Activated CD8-positive, alpha-beta memory T cell treated with anti-CD3 and anti-CD28 coated beads, Interleukin-2, amount 10 ng/mL, durations not matched to agents 7 days and 5 days (primary cell): ENCODE results near the gene LRRC46. TPM values are rescaled to one million over a fixed set of nuclear protein-coding genes. Genes with fewer than 3 reads are reported as not detected.

Source experiments
- ATAC-seq: fragments of 150-1000 bp; cut with Tn5 transposase; one replicate; pipeline ENCODE4 v1.10.0; 2021; ENCODE audit warnings: moderate library complexity
- CTCF ChIA-PET: fragments of 350-600 bp; sonication (Branson Sonifier 250); formaldehyde crosslinking; loops from one replicate; lab custom pipeline; 2021; ENCODE audit warnings: antibody characterized with exemption; lab: Charles Lee
- DNase-seq: peaks from one replicate; pipeline ENCODE4 v3.0.0-alpha.2; 2020
- H3K27ac Mint-ChIP-seq: one replicate; pipeline ENCODE4 v1.8.0; 2021; ENCODE audit warnings: mild to moderate bottlenecking, mixed read lengths
- H3K27me3 Mint-ChIP-seq: one replicate; pipeline ENCODE4 v1.8.0; 2021; ENCODE audit warnings: mixed read lengths
- H3K36me3 Mint-ChIP-seq: one replicate; pipeline ENCODE4 v1.8.0; 2021; ENCODE audit warnings: mild to moderate bottlenecking, mixed read lengths
- H3K4me1 Mint-ChIP-seq: one replicate; pipeline ENCODE4 v1.8.0; 2021; ENCODE audit warnings: mixed read lengths
- H3K4me3 Mint-ChIP-seq: one replicate; pipeline ENCODE4 v1.8.0; 2021; ENCODE audit warnings: mild to moderate bottlenecking, moderate library complexity, mixed read lengths
- H3K9me3 Mint-ChIP-seq: one replicate; pipeline ENCODE4 v1.8.0; 2022; ENCODE audit warnings: low read depth, mixed read lengths
- total RNA-seq, 2 experiments: library from RNA; stranded (reverse); gene quantifications; one replicate each; pipeline ENCODE4 v1.2.3, GENCODE V29; 2021

Gene LRRC46
- under 1 TPM; 0.14 to 0.44 TPM for total RNA-seq

- peak within 1 kb of the TSS; percentile 97 for H3K27ac Mint-ChIP-seq
- peak; percentile 82 for ATAC-seq
- H3K9me3 Mint-ChIP-seq, result no peaks in the 10 kb centered on the region
- peak; percentile 95 for DNase-seq
- H3K27me3 Mint-ChIP-seq, result no peaks in the 10 kb centered on the region
- H3K4me3 Mint-ChIP-seq, result peak within 1 kb of the TSS; percentile 97
- H3K36me3 Mint-ChIP-seq, result peaks cover 27% of the 10 kb centered on the region
- CTCF ChIA-PET, result interaction anchor here (0.6 to 5.8 kb wide), 14 partner anchors 9 to 196 kb away, joined by 3 to 58 read pairs (median 5); partner anchors contain the start of genes CDK5RAP3, OSBPL7, SCRN2 and SP2
- H3K4me1 Mint-ChIP-seq, result peaks cover 58% of the 10 kb centered on the region
Observed at GRCh38 chr17:47831003-47831933, at the start of gene LRRC46, which contains the start of gene MRPL10. LRRC46 (plus strand) TSS chr17:47831670; CDS start chr17:47831990, 320 bp downstream. MRPL10 (minus strand) TSS chr17:47831541; CDS start chr17:47831511, 30 bp downstream.

- no peaks in the 10 kb centered on the region for H3K36me3 Mint-ChIP-seq
- peaks cover 9% of the 10 kb centered on the region for H3K4me1 Mint-ChIP-seq
- no peaks in the 10 kb centered on the region for H3K9me3 Mint-ChIP-seq
- ATAC-seq (no peak), DNase-seq (peak; percentile 66)
- no peak overlapping the region for H3K27ac Mint-ChIP-seq
- CTCF ChIA-PET, result interaction anchor here (1.0 to 2.9 kb wide), 4 partner anchors 19 to 89 kb away, joined by 3 to 12 read pairs (median 6); partner anchors contain the start of gene TBX21
- H3K27me3 Mint-ChIP-seq, result peaks cover 61% of the 10 kb centered on the region
- H3K4me3 Mint-ChIP-seq, result no peak overlapping the region
Observed at GRCh38 chr17:47785538-47786123, 45.8 kb upstream of the LRRC46 start.

- peak; percentile 75 for DNase-seq
- peak; percentile 97 for ATAC-seq
- Mint-ChIP-seq H3K4me1 (peaks cover 10% of the 10 kb centered on the region), H3K36me3 (no peaks in the 10 kb centered on the region), H3K4me3 (peak overlapping the region; percentile 59), H3K27me3 (peaks cover 77% of the 10 kb centered on the region), H3K27ac (no peak overlapping the region), H3K9me3 (no peaks in the 10 kb centered on the region)
- CTCF ChIA-PET, result interaction anchor here (0.6 to 5.9 kb wide), 30 partner anchors 8 to 171 kb away, joined by 3 to 30 read pairs (median 4); partner anchors contain the start of genes TBKBP1 and TBX21
Observed at GRCh38 chr17:47789611-47790561, 41.6 kb upstream of the LRRC46 start.

- DNase-seq, result no peak
- no peak for ATAC-seq
- H3K9me3 Mint-ChIP-seq, result no peaks in the 10 kb centered on the region
- peaks cover 77% of the 10 kb centered on the region for H3K27me3 Mint-ChIP-seq
- H3K4me3 Mint-ChIP-seq, result no peak overlapping the region
- peaks cover 10% of the 10 kb centered on the region for H3K4me1 Mint-ChIP-seq
- CTCF ChIA-PET, result interaction anchor here (1.1 to 5.9 kb wide), 5 partner anchors 9 to 127 kb away, joined by 3 to 30 read pairs (median 6); no protein-coding TSS in a partner anchor
- no peaks in the 10 kb centered on the region for H3K36me3 Mint-ChIP-seq
- H3K27ac Mint-ChIP-seq, result no peak overlapping the region
Observed at GRCh38 chr17:47791025-47791424, 40.4 kb upstream of the LRRC46 start.

- ATAC-seq (no peak), DNase-seq (no peak)
- H3K9me3 Mint-ChIP-seq, result no peaks in the 10 kb centered on the region
- H3K4me1 Mint-ChIP-seq, result peaks cover 10% of the 10 kb centered on the region
- no peak overlapping the region for H3K4me3 Mint-ChIP-seq
- no peaks in the 10 kb centered on the region for H3K36me3 Mint-ChIP-seq
- H3K27me3 Mint-ChIP-seq, result peaks cover 78% of the 10 kb centered on the region
- no peak overlapping the region for H3K27ac Mint-ChIP-seq
- CTCF ChIA-PET, result interaction anchor here (1.3 to 5.9 kb wide), 4 partner anchors 10 to 128 kb away, joined by 4 to 30 read pairs (median 7); no protein-coding TSS in a partner anchor
Observed at GRCh38 chr17:47792457-47792856, 39.0 kb upstream of the LRRC46 start.

GRCh38 chr17:47792979-47793378 is 38.5 kb upstream of the LRRC46 start:
- H3K4me1 Mint-ChIP-seq, result peaks cover 10% of the 10 kb centered on the region
- H3K27me3 Mint-ChIP-seq, result peaks cover 78% of the 10 kb centered on the region
- no peaks in the 10 kb centered on the region for H3K36me3 Mint-ChIP-seq
- H3K9me3 Mint-ChIP-seq, result no peaks in the 10 kb centered on the region
- no peak for ATAC-seq
- CTCF ChIA-PET, result interaction anchor here (1.3 to 5.9 kb wide), 5 partner anchors 9 to 129 kb away, joined by 4 to 30 read pairs (median 4); no protein-coding TSS in a partner anchor
- no peak overlapping the region for H3K4me3 Mint-ChIP-seq
- H3K27ac Mint-ChIP-seq, result no peak overlapping the region
- DNase-seq, result no peak

GRCh38 chr17:47797797-47798196 is 33.7 kb upstream of the LRRC46 start:
- peaks cover 37% of the 10 kb centered on the region for H3K27me3 Mint-ChIP-seq

GRCh38 chr17:47800686-47801085 is 30.8 kb upstream of the LRRC46 start:
- no peak for DNase-seq
- H3K4me1 Mint-ChIP-seq, result no peaks in the 10 kb centered on the region
- peaks cover 11% of the 10 kb centered on the region for H3K27me3 Mint-ChIP-seq
- no peak overlapping the region for H3K4me3 Mint-ChIP-seq
- no peaks in the 10 kb centered on the region for H3K9me3 Mint-ChIP-seq
- H3K36me3 Mint-ChIP-seq, result no peaks in the 10 kb centered on the region
- H3K27ac Mint-ChIP-seq, result no peak overlapping the region
- ATAC-seq, result no peak
- CTCF ChIA-PET, result interaction anchor here (1.1 to 4.3 kb wide), 11 partner anchors 7 to 136 kb away, joined by 3 to 21 read pairs (median 4); partner anchors contain the start of genes LRRC46, MRPL10 and TBX21

More at GRCh38 chr17:47797797-47798196, 33.7 kb upstream of the LRRC46 start:
- DNase-seq, result no peak
- no peak for ATAC-seq
- no peak overlapping the region for H3K27ac Mint-ChIP-seq
- H3K4me1 Mint-ChIP-seq, result no peaks in the 10 kb centered on the region
- no peaks in the 10 kb centered on the region for H3K9me3 Mint-ChIP-seq
- H3K4me3 Mint-ChIP-seq, result no peak overlapping the region
- CTCF ChIA-PET, result interaction anchor here (0.6 to 1.8 kb wide), 7 partner anchors 8 to 105 kb away, joined by 3 to 6 read pairs (median 3); partner anchors contain the start of gene TBX21
- H3K36me3 Mint-ChIP-seq, result no peaks in the 10 kb centered on the region

- CTCF ChIA-PET, result interaction anchor here (0.5 to 4.3 kb wide), 21 partner anchors 8 to 1625 kb away, joined by 3 to 21 read pairs (median 4); partner anchors contain the start of genes LRRC46, MRPL10 and TBX21
- Mint-ChIP-seq H3K4me3 (no peak overlapping the region), H3K27ac (no peak overlapping the region), H3K4me1 (no peaks in the 10 kb centered on the region), H3K36me3 (no peaks in the 10 kb centered on the region), H3K27me3 (peaks cover 11% of the 10 kb centered on the region), H3K9me3 (no peaks in the 10 kb centered on the region)
- DNase-seq, result no peak
- ATAC-seq, result no peak
Observed at GRCh38 chr17:47801176-47801765, 30.2 kb upstream of the LRRC46 start.

- Mint-ChIP-seq H3K4me1 (no peaks in the 10 kb centered on the region), H3K36me3 (peaks cover under 1% of the 10 kb centered on the region), H3K27ac (no peak overlapping the region), H3K27me3 (peaks cover 8% of the 10 kb centered on the region), H3K9me3 (no peaks in the 10 kb centered on the region), H3K4me3 (no peak overlapping the region)
- CTCF ChIA-PET, result interaction anchor here (0.5 to 4.3 kb wide), 22 partner anchors 8 to 1626 kb away, joined by 3 to 21 read pairs (median 4); partner anchors contain the start of genes LRRC46, MRPL10 and TBX21
- DNase-seq (no peak), ATAC-seq (no peak)
Observed at GRCh38 chr17:47801906-47802305, 29.6 kb upstream of the LRRC46 start.

GRCh38 chr17:47802341-47803022 is 29.0 kb upstream of the LRRC46 start:
- peaks cover 2% of the 10 kb centered on the region for H3K36me3 Mint-ChIP-seq
- DNase-seq (peak; percentile 72), ATAC-seq (peak; percentile 92)
- H3K27ac Mint-ChIP-seq, result no peak overlapping the region
- H3K27me3 Mint-ChIP-seq, result peaks cover 6% of the 10 kb centered on the region
- CTCF ChIA-PET, result interaction anchor here (0.8 to 4.3 kb wide), 19 partner anchors 9 to 184 kb away, joined by 3 to 21 read pairs (median 4); partner anchors contain the start of genes LRRC46, MRPL10 and TBX21
- H3K4me3 Mint-ChIP-seq, result no peak overlapping the region
- H3K9me3 Mint-ChIP-seq, result no peaks in the 10 kb centered on the region
- H3K4me1 Mint-ChIP-seq, result no peaks in the 10 kb centered on the region
